ENCODE measurements around the gene RNU5B-1.

Gene RNU5B-1

DNA sequence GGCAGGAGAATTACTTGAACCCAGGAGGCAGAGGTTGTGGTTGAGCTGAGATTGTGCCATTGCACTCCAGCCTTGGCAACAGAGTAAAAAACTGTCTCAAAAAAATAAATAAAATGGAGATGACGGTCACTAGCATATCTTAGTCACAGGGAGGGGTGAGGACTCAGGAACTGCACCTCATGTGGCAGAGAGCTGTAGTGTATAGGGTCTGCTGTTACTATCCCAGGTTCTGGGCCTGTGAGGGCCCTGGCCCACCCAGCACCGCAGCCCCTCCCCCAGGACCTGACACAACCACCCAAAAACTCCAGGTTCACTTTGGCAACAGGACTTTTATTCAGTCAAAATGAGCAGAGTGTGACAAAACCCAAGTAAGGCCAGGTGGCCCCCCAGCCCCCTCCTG lies 22.3 kb downstream of the RNU5B-1 start:
- no peak overlapping the region for H3K4me3 ChIP-seq (replicated peaks; ENCODE audit: low read depth, low read length)
- TF ChIP-seq, protein P1, sequence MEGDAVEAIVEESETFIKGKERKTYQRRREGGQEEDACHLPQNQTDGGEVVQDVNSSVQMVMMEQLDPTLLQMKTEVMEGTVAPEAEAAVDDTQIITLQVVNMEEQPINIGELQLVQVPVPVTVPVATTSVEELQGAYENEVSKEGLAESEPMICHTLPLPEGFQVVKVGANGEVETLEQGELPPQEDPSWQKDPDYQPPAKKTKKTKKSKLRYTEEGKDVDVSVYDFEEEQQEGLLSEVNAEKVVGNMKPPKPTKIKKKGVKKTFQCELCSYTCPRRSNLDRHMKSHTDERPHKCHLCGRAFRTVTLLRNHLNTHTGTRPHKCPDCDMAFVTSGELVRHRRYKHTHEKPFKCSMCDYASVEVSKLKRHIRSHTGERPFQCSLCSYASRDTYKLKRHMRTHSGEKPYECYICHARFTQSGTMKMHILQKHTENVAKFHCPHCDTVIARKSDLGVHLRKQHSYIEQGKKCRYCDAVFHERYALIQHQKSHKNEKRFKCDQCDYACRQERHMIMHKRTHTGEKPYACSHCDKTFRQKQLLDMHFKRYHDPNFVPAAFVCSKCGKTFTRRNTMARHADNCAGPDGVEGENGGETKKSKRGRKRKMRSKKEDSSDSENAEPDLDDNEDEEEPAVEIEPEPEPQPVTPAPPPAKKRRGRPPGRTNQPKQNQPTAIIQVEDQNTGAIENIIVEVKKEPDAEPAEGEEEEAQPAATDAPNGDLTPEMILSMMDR (IDR thresholded peaks at IDR 0.05; ENCODE audit: low read depth, low read length, missing control alignments): no peak
- DNase-seq (ENCODE audit: extremely low read depth, low read depth): no peak

DNA sequence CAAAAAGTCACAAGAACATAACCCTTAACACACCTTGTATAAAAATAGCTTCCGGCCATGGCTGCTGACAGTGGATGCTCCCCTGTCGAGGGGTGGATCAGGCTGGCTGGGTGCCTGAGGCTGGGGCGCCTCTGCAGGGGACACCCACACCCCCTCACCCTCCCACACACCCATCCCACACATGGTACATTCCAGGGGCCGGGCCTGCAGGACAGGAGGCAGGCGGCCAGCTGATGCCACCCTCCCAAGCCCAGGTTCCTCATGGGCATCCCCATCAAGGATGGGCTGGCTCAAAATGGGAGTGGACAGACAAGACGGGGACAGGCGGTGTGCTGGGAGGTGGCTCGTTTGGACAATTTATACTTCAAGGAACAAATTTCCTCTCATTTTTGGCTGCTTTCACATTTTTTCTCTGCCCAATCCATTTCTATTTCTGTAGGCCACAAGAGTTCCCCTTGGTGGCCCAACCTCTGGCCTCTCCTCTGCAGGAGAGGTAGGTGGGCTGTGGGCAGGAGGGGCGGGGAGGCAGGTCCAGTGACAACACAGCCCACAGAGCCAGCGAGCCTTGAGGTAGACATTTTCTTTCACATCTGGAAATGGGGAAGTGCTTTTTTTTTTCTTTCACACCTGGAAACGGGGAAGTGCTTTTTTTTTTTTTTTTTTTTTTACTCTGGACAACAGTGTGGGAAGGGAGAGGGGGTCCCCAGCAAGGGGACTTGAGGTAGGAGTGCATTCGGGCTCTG lies 23.3 kb downstream of the RNU5B-1 start:
- TF ChIP-seq, protein P1 (IDR thresholded peaks at IDR 0.05; ENCODE audit: low read depth, low read length, missing control alignments): no peak
- H3K4me3 ChIP-seq (replicated peaks; ENCODE audit: low read depth, low read length): no peak overlapping the region
- no peak for DNase-seq (ENCODE audit: extremely low read depth, low read depth)

DNA sequence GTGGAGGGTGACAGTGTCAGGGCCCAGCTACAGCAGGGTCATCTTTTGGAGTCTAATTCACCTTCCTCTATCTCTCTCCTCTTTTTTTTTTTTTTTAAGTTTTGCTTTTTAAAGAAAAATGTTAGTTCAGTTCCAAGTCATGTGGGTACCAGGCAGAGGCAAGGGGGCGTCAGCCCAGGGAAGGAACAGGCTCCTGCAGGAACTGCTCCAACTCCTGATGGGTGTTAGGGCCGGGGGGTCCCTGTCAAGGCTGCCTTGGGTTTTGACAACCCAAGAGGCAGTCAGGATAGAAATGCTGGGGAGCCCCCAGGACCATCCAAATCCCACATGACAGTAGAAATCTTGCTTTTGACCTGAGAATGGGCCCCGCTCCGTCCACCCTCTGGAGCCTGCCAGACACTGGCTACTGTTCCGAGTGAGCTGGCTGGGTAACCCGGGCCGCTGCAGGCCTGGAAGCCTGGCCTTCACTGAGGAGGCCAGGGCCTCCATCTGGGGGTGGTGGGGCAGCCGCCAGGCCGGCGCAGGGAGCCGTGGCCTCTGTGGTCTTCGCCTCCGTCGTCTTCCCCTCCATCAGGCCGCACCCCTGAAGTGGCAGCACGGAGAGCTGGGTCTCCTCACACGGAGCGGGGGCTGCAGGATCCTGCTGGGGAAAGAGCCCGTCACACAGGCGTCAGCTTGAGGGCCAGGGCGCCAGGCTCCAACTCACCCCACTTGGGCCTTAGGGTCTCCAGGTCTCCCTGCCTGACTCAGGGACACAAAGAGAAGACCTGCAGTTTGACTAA lies 24.2 kb downstream of the RNU5B-1 start:
- H3K4me3 ChIP-seq (replicated peaks; ENCODE audit: low read depth, low read length): no peak overlapping the region
- TF ChIP-seq, protein P1 (IDR thresholded peaks at IDR 0.05; ENCODE audit: low read depth, low read length, missing control alignments): no peak
- DNase-seq (ENCODE audit: extremely low read depth, low read depth): no peak

DNA sequence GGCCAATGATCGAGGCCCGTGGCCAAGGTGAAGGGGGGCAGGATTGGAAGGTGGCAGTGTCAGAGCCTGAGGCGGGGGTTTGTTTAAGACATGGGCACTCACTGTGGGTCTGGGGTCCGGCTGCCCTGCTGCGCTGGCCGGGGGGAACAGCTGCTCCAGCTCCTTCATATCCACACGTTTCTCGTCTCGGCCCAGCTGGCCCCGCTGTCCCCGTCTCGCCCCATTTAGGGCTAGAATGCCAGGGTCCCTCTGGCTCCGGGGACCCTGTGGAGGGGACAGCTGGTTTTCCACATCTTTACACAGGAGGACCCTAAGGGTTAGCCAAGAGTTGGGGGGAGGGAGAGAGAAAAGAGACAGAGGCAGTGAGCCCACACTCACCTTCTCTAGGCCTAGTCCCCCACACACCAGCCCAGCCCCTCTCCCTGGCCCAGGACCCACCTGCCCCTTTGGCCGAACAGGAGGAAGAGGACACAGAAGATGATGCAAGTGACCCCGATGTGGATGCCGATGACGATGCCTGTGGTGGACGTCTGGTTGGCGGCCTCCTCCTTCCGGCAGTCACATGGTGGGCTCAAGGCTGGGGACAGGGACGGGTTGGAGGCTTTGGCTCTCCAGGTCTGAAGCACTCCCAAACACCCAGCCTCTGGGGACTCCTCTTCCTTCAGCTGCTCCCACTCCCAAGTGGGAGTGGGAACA lies 25.0 kb downstream of the RNU5B-1 start:
- DNase-seq (ENCODE audit: extremely low read depth, low read depth): no peak
- TF ChIP-seq, protein P1 (IDR thresholded peaks at IDR 0.05; ENCODE audit: low read depth, low read length, missing control alignments): no peak
- no peak overlapping the region for H3K4me3 ChIP-seq (replicated peaks; ENCODE audit: low read depth, low read length)

DNA sequence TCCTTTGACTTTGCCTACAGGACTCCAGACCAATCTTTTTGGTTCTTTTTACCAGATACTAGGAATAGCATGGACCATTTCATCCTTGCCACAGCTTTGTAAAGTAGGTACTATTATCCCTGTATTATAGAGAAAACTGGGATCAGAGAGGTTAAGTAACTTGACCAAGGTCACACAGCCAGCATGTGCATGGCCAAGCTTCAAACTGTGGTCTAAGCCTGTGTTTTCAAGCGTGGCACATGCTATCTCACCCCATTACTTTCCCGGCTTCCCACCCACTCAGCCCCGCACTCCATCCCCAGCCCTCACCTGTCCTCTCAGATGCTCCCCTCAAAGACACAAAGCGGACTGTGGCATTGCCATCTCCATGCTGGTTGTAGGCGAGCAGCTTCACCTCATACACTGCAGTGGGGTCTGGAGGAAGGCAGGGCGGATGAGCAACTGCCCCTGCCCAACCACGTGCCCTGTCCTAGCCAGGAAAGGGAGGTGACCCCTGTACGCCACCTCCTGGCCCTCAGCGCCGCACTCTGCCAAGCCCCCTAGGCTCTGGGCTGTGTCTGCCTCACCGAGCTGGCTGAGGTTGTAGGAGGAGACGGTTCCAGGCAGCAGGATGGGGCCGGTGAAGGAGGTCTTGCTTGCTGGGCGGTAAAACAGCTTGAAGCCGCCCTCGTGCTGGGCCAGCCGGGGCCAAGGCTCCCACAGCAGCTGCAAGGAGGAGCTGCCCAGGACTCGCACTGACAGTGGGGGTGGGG lies 25.7 kb downstream of the RNU5B-1 start:
- TF ChIP-seq, protein P1 (IDR thresholded peaks at IDR 0.05; ENCODE audit: low read depth, low read length, missing control alignments): no peak
- no peak for DNase-seq (ENCODE audit: extremely low read depth, low read depth)
- no peak overlapping the region for H3K4me3 ChIP-seq (replicated peaks; ENCODE audit: low read depth, low read length)

DNA sequence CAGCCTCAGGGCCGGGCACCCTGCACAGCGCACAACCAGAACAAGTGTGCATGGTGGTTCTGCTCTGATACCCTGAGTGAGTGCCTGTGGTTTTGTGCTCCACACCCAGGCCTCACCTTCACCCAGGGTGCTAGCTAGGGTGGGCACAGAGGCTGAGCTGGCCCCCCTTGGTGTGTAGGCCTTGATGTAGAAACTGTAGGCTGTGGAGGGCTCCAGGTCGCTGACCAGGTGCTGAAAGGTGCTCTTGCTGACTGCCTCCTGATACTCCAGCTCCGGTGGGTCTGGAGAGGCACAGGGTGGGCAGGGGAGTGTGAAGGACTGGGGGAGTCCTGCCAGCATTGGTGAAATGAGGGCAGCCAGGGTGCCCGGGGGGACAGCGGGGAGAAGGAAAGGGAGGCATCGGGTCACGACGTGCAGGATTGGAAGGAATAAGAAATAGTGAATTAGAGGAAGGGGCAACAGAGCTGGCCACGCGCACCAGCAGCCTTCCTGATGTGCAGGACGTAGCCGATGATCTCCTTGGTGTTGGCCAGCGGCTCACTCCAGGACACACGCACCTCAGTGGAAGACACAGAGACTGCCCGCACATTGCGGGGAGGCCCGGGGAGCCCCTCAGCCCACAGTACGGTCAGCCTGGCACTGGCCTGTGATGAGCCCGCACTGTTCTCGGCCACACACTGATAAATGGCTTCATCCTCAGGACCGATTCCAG lies 26.6 kb downstream of the RNU5B-1 start:
- no peak for DNase-seq (ENCODE audit: extremely low read depth, low read depth)
- no peak overlapping the region for H3K4me3 ChIP-seq (replicated peaks; ENCODE audit: low read depth, low read length)
- TF ChIP-seq, protein P1 (IDR thresholded peaks at IDR 0.05; ENCODE audit: low read depth, low read length, missing control alignments): no peak
